Parathyroid adenoma (tissue), 2 donors: ENCODE results near the gene SLC22A23.

Experiments
- H2AFZ ChIP-seq: fragments of 300-600 bp; sonication (generic); one replicate; pipeline ENCODE4 v1.7.0; 2017; ENCODE audit warnings: antibody characterized with exemption, mild to moderate bottlenecking
- H3K27ac ChIP-seq: fragments of 300-600 bp; sonication (generic); one replicate; pipeline ENCODE4 v1.7.0; 2017
- H3K27me3 ChIP-seq: fragments of 300-600 bp; sonication (generic); one replicate; pipeline ENCODE4 v1.7.0; 2017; ENCODE audit warnings: low read length; ENCODE audit not compliant: control insufficient read depth, insufficient read depth
- H3K36me3 ChIP-seq: fragments of 300-600 bp; sonication (generic); one replicate; pipeline ENCODE4 v1.7.0; 2017; ENCODE audit warnings: low read length; ENCODE audit not compliant: control insufficient read depth, insufficient read depth
- H3K4me1 ChIP-seq: fragments of 300-600 bp; sonication (generic); one replicate; pipeline ENCODE4 v1.7.0; 2017; ENCODE audit warnings: control low read depth
- H3K4me2 ChIP-seq: fragments of 300-600 bp; sonication (generic); one replicate; pipeline ENCODE4 v1.7.0; 2017; ENCODE audit warnings: low read length
- H3K4me3 ChIP-seq: fragments of 300-600 bp; sonication (generic); one replicate; pipeline ENCODE4 v1.7.0; 2017; ENCODE audit warnings: low read depth, low read length
- H3K79me2 ChIP-seq: fragments of 300-600 bp; sonication (generic); one replicate; pipeline ENCODE4 v1.7.0; 2017; ENCODE audit warnings: control low read depth
- H3K9ac ChIP-seq: fragments of 300-600 bp; sonication (generic); one replicate; pipeline ENCODE4 v1.7.0; 2017; ENCODE audit warnings: mild to moderate bottlenecking
- H3K9me3 ChIP-seq: fragments of 300-600 bp; sonication (generic); one replicate; pipeline ENCODE4 v1.7.0; 2017; ENCODE audit warnings: low read length; ENCODE audit not compliant: control insufficient read depth
- TF ChIP-seq, protein P1 (sequence below): fragments of 300-600 bp; sonication (generic); IDR thresholded peaks from one replicate; pipeline ENCODE4 v1.7.0; 2017; ENCODE audit warnings: antibody characterized with exemption, mild to moderate bottlenecking
- donor health status: primary hyperparathyroidism.

Gene SLC22A23

DNA sequence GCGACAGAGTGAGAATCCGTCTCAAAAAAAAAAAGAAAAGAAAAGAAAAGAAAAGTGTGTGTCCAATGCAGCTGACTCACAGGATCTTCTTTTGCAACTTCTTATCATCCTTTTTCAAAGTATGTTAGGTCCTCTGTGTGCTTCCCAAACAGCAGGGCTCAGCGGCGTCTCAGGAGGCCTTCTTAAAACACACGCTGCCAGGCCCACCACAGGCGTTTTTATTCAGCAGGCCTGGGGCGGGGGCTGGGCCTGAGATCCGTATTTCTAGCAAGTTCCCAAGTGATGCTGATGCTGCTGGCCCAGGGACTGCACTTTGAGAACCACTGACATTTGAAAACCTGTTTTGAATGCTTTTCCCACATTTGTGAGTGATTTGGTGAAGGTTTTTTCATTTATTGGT, 141.0 kb downstream of the SLC22A23 start:
- Histone ChIP-seq H3K4me3 (no peak overlapping the region), H2AFZ (no peak overlapping the region), H3K4me2 (no peak overlapping the region), H3K4me1 (no peaks in the 10 kb centered on the region), H3K9ac (no peak overlapping the region), H3K9me3 (no peaks in the 10 kb centered on the region), H3K27me3 (no peaks in the 10 kb centered on the region), H3K79me2 (peaks cover 2% of the 10 kb centered on the region), H3K36me3 (no peaks in the 10 kb centered on the region), H3K27ac (no peak overlapping the region)
- TF ChIP-seq, protein P1, sequence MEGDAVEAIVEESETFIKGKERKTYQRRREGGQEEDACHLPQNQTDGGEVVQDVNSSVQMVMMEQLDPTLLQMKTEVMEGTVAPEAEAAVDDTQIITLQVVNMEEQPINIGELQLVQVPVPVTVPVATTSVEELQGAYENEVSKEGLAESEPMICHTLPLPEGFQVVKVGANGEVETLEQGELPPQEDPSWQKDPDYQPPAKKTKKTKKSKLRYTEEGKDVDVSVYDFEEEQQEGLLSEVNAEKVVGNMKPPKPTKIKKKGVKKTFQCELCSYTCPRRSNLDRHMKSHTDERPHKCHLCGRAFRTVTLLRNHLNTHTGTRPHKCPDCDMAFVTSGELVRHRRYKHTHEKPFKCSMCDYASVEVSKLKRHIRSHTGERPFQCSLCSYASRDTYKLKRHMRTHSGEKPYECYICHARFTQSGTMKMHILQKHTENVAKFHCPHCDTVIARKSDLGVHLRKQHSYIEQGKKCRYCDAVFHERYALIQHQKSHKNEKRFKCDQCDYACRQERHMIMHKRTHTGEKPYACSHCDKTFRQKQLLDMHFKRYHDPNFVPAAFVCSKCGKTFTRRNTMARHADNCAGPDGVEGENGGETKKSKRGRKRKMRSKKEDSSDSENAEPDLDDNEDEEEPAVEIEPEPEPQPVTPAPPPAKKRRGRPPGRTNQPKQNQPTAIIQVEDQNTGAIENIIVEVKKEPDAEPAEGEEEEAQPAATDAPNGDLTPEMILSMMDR: no peak

GRCh38 chr6:3314621-3315467, 142.0 kb downstream of the SLC22A23 start:
- Histone ChIP-seq H3K4me1 (no peaks in the 10 kb centered on the region), H3K27me3 (no peaks in the 10 kb centered on the region), H3K4me2 (no peak overlapping the region), H2AFZ (no peak overlapping the region), H3K4me3 (no peak overlapping the region), H3K27ac (no peak overlapping the region), H3K36me3 (no peaks in the 10 kb centered on the region), H3K79me2 (no peaks in the 10 kb centered on the region), H3K9ac (no peak overlapping the region), H3K9me3 (no peaks in the 10 kb centered on the region)
- TF ChIP-seq, protein P1: no peak

DNA sequence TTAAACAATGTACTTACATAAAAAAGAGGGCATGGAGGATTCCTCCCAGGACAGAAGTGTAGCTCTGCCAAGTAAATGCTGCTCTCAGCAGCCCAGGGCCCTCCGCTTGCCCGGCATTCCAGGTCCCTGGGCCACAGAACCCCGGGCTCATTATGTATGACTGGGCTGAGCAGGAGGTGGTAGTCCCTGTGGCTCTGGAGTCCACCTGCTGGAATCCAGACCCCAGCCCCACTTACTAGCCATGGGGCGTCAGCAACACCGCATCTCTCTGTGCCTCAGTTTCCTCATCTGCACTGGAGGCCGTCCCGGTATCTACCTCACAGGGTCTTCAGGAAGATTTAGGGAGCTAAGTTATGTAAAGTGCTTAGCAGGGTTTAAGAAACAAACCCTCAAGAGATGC, 142.7 kb downstream of the SLC22A23 start:
- no peak overlapping the region for H3K4me2 ChIP-seq
- H3K36me3 ChIP-seq: no peaks in the 10 kb centered on the region
- H3K27me3 ChIP-seq: no peaks in the 10 kb centered on the region
- no peak overlapping the region for H3K4me3 ChIP-seq
- no peaks in the 10 kb centered on the region for H3K4me1 ChIP-seq
- TF ChIP-seq, protein P1: no peak
- no peaks in the 10 kb centered on the region for H3K79me2 ChIP-seq
- H2AFZ ChIP-seq: no peak overlapping the region
- H3K9me3 ChIP-seq: no peaks in the 10 kb centered on the region
- no peak overlapping the region for H3K9ac ChIP-seq
- no peak overlapping the region for H3K27ac ChIP-seq

DNA sequence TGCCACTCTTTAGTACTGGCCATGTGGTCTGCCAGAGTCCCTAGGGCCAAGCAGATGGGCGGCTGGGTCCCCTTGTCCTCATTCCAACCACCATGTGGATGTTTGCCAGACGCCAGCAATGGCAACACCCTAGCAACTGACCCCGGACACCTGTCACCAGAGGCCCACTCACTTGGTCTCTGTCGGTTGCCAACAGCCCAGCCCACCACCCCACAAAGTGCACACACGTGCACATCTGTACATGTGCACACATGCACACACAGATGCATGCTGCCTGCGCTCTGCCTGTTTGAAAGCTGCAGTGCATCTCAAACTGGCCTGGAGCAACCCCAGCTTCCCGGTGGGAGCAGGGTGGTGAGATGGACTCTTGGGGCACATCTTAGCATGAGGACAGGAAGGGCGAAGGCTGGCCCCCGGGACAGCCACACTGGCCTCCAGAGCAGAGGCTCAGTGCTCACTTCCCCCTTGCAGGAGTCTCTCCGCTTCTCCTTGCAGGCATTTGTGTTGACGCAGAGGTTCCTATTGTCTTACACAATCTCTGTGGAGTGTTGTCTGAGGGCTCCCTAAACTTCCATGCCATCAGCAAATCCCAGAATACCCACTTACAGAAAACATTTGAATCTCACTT, 144.1 kb downstream of the SLC22A23 start:
- H3K79me2 ChIP-seq: no peaks in the 10 kb centered on the region
- H3K4me3 ChIP-seq: no peak overlapping the region
- TF ChIP-seq, protein P1: no peak
- H3K9ac ChIP-seq: no peak overlapping the region
- no peaks in the 10 kb centered on the region for H3K4me1 ChIP-seq
- H3K9me3 ChIP-seq: no peaks in the 10 kb centered on the region
- H3K27ac ChIP-seq: no peak overlapping the region
- H3K27me3 ChIP-seq: no peaks in the 10 kb centered on the region
- H3K36me3 ChIP-seq: no peaks in the 10 kb centered on the region
- H2AFZ ChIP-seq: no peak overlapping the region
- H3K4me2 ChIP-seq: no peak overlapping the region
